Body of pancreas (tissue), 4 donors: ENCODE results near the gene NF1.

ENCODE experiments used
- POLR2A ChIP-seq, 3 donors: fragments of 450-650 bp; IDR thresholded peaks; one replicate each; pipeline ENCODE4 v1.6.1; 2016; ENCODE audit warnings: antibody characterized with exemption in 3 of 3, mild to moderate bottlenecking in 2 of 3
- TF ChIP-seq, protein P1 (sequence below), 7 experiments: fragments of 450-650 bp in 4 of 7; fragments of 200-600 bp in 3 of 7; sonication (generic) in 3 of 7; IDR thresholded peaks; one replicate each; pipeline ENCODE4 v1.5.1; 2016 to 2019; ENCODE audit warnings: antibody characterized with exemption in 7 of 7

DNA sequence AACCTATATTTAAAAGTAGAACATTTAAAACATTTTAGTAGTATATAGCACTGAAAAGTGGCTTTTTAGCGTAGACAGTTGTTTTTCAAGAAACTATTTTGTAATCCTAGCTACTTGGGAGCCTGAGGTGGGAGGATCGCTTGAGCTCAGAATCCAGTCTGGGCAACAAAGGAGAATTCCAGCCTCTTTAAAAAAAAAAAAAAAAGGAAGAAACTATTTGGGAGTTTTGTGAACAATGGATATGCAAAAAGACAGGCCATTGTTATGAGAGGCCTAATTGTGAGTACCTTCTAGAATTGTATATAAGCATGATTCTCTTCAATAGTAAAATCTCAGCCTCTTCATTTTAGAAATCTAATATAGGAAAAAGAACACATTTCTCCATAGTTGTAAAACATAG lies 184.6 kb downstream of the NF1 start:
- TF ChIP-seq, protein P1, sequence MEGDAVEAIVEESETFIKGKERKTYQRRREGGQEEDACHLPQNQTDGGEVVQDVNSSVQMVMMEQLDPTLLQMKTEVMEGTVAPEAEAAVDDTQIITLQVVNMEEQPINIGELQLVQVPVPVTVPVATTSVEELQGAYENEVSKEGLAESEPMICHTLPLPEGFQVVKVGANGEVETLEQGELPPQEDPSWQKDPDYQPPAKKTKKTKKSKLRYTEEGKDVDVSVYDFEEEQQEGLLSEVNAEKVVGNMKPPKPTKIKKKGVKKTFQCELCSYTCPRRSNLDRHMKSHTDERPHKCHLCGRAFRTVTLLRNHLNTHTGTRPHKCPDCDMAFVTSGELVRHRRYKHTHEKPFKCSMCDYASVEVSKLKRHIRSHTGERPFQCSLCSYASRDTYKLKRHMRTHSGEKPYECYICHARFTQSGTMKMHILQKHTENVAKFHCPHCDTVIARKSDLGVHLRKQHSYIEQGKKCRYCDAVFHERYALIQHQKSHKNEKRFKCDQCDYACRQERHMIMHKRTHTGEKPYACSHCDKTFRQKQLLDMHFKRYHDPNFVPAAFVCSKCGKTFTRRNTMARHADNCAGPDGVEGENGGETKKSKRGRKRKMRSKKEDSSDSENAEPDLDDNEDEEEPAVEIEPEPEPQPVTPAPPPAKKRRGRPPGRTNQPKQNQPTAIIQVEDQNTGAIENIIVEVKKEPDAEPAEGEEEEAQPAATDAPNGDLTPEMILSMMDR (IDR thresholded peaks at IDR 0.05) = no peak
- no peak for TF ChIP-seq POLR2A (IDR thresholded peaks at IDR 0.05)
